ENCODE results near the gene ZNF205.

- TF ChIP-seq NFIC (IDR thresholded peaks at IDR 0.05; ENCODE audit: low read depth, low read length) (no peak), ZBED1 (IDR thresholded peaks at IDR 0.05; ENCODE audit: borderline replicate concordance) (no peak)
Observed at GRCh38 chr16:3106205-3106928, 6.0 kb upstream of the ZNF205 start.

Data from GM12878 (cell line).